Measurements from ENCODE around the gene PITPNC1.

The PITPNC1 gene

DNA sequence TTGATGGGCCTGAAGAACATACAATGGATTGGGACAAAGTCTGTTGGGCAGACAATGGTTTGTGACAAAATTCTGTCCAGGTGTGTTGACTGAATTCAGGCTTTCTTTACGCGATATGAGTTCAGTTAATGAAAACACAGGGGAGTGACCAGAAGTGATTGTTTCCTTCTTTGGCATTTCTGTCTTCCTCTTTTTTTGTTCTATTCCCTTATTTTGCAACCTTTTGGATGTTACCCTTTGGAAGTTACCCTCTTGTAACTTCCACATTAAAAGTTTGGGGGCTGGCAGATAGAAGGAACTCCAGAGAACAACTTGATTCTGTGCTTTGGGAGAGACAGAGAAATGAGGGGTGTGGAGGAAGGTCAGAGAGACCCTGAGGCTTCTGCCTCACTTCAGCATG lies 126.7 kb downstream of the PITPNC1 start:
- no peak for DNase-seq (ENCODE audit: low spot score)
- TF ChIP-seq, protein P1, sequence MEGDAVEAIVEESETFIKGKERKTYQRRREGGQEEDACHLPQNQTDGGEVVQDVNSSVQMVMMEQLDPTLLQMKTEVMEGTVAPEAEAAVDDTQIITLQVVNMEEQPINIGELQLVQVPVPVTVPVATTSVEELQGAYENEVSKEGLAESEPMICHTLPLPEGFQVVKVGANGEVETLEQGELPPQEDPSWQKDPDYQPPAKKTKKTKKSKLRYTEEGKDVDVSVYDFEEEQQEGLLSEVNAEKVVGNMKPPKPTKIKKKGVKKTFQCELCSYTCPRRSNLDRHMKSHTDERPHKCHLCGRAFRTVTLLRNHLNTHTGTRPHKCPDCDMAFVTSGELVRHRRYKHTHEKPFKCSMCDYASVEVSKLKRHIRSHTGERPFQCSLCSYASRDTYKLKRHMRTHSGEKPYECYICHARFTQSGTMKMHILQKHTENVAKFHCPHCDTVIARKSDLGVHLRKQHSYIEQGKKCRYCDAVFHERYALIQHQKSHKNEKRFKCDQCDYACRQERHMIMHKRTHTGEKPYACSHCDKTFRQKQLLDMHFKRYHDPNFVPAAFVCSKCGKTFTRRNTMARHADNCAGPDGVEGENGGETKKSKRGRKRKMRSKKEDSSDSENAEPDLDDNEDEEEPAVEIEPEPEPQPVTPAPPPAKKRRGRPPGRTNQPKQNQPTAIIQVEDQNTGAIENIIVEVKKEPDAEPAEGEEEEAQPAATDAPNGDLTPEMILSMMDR (IDR thresholded peaks at IDR 0.05; ENCODE audit: borderline replicate concordance, control extremely low read depth, extremely low read depth, insufficient read depth, missing control alignments): no peak
- in situ Hi-C loops (cut with MboI; ENCODE audit: low sequenced_read_pairs, unreplicated experiment): no loop called here

DNA sequence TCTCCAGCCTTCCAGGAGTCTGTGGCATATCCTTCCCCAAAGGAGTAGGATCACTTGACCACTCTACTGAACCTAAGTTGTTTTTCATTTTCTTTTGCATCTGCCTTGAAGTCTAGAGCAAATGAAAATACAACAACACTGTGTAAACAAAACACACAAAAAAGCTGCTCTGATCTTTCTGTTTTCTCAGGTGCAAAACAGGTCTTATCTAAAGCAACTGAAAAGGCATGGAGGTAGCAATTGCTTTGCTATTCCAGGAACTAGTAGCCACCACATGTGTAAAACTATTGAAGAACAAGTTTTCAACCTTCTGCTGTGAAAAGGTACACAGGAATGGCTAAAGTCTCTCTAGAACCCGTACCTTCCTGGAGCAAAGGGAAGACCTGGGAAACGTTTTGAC lies 127.1 kb downstream of the PITPNC1 start:
- no peak for DNase-seq (ENCODE audit: low spot score)
- in situ Hi-C loops (cut with MboI; ENCODE audit: low sequenced_read_pairs, unreplicated experiment): no loop called here
- TF ChIP-seq, protein P1 (IDR thresholded peaks at IDR 0.05; ENCODE audit: borderline replicate concordance, control extremely low read depth, extremely low read depth, insufficient read depth, missing control alignments): no peak

DNA sequence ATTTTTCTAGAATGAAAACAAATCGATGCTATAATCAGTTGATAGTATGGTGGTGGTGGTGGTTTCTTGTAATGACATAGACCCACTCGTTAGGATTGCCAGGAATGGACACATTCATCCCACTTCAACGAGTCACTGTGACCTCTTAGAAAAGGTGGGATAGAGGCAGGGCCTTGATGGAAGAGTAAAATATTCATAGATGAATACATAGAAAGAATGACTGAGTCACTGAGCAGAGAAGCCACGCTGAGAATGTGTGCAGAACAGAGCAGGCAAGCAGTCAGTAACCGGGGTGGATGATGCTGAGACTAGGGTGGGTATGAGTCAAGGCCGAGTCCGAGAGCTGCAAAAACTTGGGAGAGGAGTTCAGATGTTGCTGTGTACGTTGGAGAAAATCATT lies 129.9 kb downstream of the PITPNC1 start:
- TF ChIP-seq, protein P1 (IDR thresholded peaks at IDR 0.05; ENCODE audit: borderline replicate concordance, control extremely low read depth, extremely low read depth, insufficient read depth, missing control alignments): no peak
- no peak for DNase-seq (ENCODE audit: low spot score)
- in situ Hi-C loops (cut with MboI; ENCODE audit: low sequenced_read_pairs, unreplicated experiment): no loop called here

GRCh38 chr17:67509390-67510287 lies 132.6 kb downstream of the PITPNC1 start:
- in situ Hi-C loops (cut with MboI; ENCODE audit: low sequenced_read_pairs, unreplicated experiment): no loop called here

GRCh38 chr17:67511012-67511411 lies 133.9 kb downstream of the PITPNC1 start:
- no peak for DNase-seq (ENCODE audit: low spot score)
- in situ Hi-C loops (cut with MboI; ENCODE audit: low sequenced_read_pairs, unreplicated experiment): no loop called here
- TF ChIP-seq, protein P1 (IDR thresholded peaks at IDR 0.05; ENCODE audit: borderline replicate concordance, control extremely low read depth, extremely low read depth, insufficient read depth, missing control alignments): no peak

More at GRCh38 chr17:67509390-67510287, 132.6 kb downstream of the PITPNC1 start:
- TF ChIP-seq, protein P1 (IDR thresholded peaks at IDR 0.05; ENCODE audit: borderline replicate concordance, control extremely low read depth, extremely low read depth, insufficient read depth, missing control alignments): no peak
- no peak for DNase-seq (ENCODE audit: low spot score)

DNA sequence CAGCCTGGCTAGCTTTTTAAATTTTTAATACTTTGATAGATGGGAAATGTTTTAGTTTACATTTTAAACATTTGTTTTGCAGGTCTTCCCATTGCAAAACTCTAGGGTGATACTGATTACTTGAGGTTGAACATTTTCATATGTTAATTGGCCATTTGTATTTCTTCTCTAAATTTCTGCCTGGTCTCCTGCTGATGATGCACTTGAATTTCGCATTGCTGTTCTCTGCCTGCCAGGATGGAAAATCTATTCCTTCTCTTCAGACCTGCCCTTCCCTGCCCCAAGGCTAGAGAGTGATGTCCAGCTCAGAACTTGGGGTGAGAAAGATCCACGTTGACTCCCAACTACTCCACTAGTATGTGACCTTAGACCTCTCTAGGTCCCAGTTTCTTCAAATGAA lies 134.7 kb downstream of the PITPNC1 start:
- DNase-seq (ENCODE audit: low spot score): no peak
- TF ChIP-seq, protein P1 (IDR thresholded peaks at IDR 0.05; ENCODE audit: borderline replicate concordance, control extremely low read depth, extremely low read depth, insufficient read depth, missing control alignments): no peak
- in situ Hi-C loops (cut with MboI; ENCODE audit: low sequenced_read_pairs, unreplicated experiment): no loop called here
